Panc1 (cell line): ENCODE data around the gene OMG. TPM values are rescaled to one million over a fixed set of nuclear protein-coding genes. Genes with fewer than 3 reads are reported as not detected.
"Not testable (repeated sequence)": the region's sequence is repeated elsewhere in the genome, so short reads cannot be mapped to it uniquely, and the experiment has no call there.

Experiments
- ATAC-seq: fragments of 200-7000 bp; cut with Tn5 transposase; 2 replicates; pipeline ENCODE4 v1.9.1; 2020; ENCODE audit warnings: mild to moderate bottlenecking, moderate library complexity
- BruUV-seq: library from RNA; stranded (reverse); fragments of 400-500 nt; replicated peaks from 2 replicates; lab custom pipeline; 2021; lab: Mats Ljungman, UMichigan
- CTCF ChIA-PET: fragments of 300-600 bp; sonication (Branson Sonifier 250); formaldehyde crosslinking; loops from one replicate; lab custom pipeline; 2022; ENCODE audit warnings: antibody characterized with exemption; lab: Charles Lee
- POLR2A ChIA-PET: fragments of 300-600 bp; sonication (Branson Sonifier 250); formaldehyde crosslinking; loops from one replicate; lab custom pipeline; 2022; ENCODE audit warnings: antibody characterized with exemption; lab: Charles Lee
- DNase-seq: peaks from one replicate; pipeline ENCODE4 v3.0.0-alpha.2; 2010; ENCODE audit warnings: low read depth, low spot score
- H3K27ac ChIP-seq: 2 replicates; pipeline ENCODE4 v1.5.1; 2011; ENCODE audit warnings: mild to moderate bottlenecking, low read length, inconsistent platforms
- H3K27me3 ChIP-seq: fragments of 200-500 bp; sonication (Bioruptor generic); 2 replicates; pipeline ENCODE4 v1.6.0; 2014; ENCODE audit warnings: low read length, inconsistent platforms; ENCODE audit not compliant: control insufficient read depth, insufficient read depth
- H3K36me3 ChIP-seq: fragments of 200-500 bp; sonication (Bioruptor generic); 2 replicates; pipeline ENCODE4 v1.5.1; 2014; ENCODE audit warnings: inconsistent platforms, mild to moderate bottlenecking, low read length, moderate library complexity; ENCODE audit not compliant: control insufficient read depth, insufficient read depth
- H3K4me1 ChIP-seq: 2 replicates; pipeline ENCODE4 v1.5.1; 2011; ENCODE audit warnings: inconsistent platforms, mild to moderate bottlenecking, low read length, moderate library complexity; ENCODE audit not compliant: control insufficient read depth, insufficient read depth
- H3K4me3 ChIP-seq, 2 experiments: 2 replicates each; pipeline ENCODE4 v1.5.1; 2011 to 2012; ENCODE audit warnings: low read depth in 2 of 2, low read length in 2 of 2, mild to moderate bottlenecking in 2 of 2, inconsistent platforms in 1 of 2, moderate library complexity in 1 of 2
- H3K9me3 ChIP-seq: fragments of 200-500 bp; sonication (Bioruptor generic); 2 replicates; pipeline ENCODE4 v1.5.1; 2014; ENCODE audit warnings: low read depth, mild to moderate bottlenecking, inconsistent platforms, low read length, moderate library complexity; ENCODE audit not compliant: control insufficient read depth, insufficient read depth
- CTCF ChIP-seq: fragments of 450-650 bp; IDR thresholded peaks from 2 replicates; pipeline ENCODE4 v1.5.1; 2017; ENCODE audit warnings: mild to moderate bottlenecking
- POLR2AphosphoS5 ChIP-seq: IDR thresholded peaks from 2 replicates; pipeline ENCODE4 v1.6.1; 2012; ENCODE audit warnings: mild to moderate bottlenecking, low read depth, low read length, moderate library complexity
- SIN3A ChIP-seq: IDR thresholded peaks from 2 replicates; pipeline ENCODE4 v1.6.1; 2012; ENCODE audit warnings: low read depth, mild to moderate bottlenecking, low read length, moderate library complexity, borderline replicate concordance; ENCODE audit not compliant: insufficient read depth
- TCF7L2 ChIP-seq: IDR thresholded peaks from 2 replicates; pipeline ENCODE4 v1.6.1; 2011; ENCODE audit warnings: mild to moderate bottlenecking, low read depth, low read length, inconsistent platforms
- in situ Hi-C: cut with HindIII; loops from 2 replicates; pipeline ENCODE4 v1.10.0; 2016; ENCODE audit warnings: low sequenced_read_pairs, low pct_unique_long_range_greater_than_20kb
- intact Hi-C: fragments of 100-400 bp; cut with micrococcal nuclease; formaldehyde crosslinking; loops from one replicate; pipeline ENCODE4 v1.10.0; 2022; ENCODE audit not compliant: unreplicated experiment
- total RNA-seq: library from RNA; stranded (reverse); gene quantifications from one replicate; pipeline ENCODE4 v1.2.1, GENCODE V29; 2021; ENCODE audit not compliant: unreplicated experiment
- TF ChIP-seq, protein P1 (sequence below), 2 experiments: IDR thresholded peaks; 2 replicates each; pipeline ENCODE4 v1.6.1; 2011 to 2012; ENCODE audit warnings: low read depth in 2 of 2, control low read depth in 1 of 2, low read length in 1 of 2, mild to moderate bottlenecking in 1 of 2, moderate library complexity in 1 of 2; ENCODE audit not compliant: insufficient read depth in 1 of 2

The OMG gene
- total RNA-seq, 1 experiment from 2014 or later: not detected

- TF ChIP-seq, protein P1, sequence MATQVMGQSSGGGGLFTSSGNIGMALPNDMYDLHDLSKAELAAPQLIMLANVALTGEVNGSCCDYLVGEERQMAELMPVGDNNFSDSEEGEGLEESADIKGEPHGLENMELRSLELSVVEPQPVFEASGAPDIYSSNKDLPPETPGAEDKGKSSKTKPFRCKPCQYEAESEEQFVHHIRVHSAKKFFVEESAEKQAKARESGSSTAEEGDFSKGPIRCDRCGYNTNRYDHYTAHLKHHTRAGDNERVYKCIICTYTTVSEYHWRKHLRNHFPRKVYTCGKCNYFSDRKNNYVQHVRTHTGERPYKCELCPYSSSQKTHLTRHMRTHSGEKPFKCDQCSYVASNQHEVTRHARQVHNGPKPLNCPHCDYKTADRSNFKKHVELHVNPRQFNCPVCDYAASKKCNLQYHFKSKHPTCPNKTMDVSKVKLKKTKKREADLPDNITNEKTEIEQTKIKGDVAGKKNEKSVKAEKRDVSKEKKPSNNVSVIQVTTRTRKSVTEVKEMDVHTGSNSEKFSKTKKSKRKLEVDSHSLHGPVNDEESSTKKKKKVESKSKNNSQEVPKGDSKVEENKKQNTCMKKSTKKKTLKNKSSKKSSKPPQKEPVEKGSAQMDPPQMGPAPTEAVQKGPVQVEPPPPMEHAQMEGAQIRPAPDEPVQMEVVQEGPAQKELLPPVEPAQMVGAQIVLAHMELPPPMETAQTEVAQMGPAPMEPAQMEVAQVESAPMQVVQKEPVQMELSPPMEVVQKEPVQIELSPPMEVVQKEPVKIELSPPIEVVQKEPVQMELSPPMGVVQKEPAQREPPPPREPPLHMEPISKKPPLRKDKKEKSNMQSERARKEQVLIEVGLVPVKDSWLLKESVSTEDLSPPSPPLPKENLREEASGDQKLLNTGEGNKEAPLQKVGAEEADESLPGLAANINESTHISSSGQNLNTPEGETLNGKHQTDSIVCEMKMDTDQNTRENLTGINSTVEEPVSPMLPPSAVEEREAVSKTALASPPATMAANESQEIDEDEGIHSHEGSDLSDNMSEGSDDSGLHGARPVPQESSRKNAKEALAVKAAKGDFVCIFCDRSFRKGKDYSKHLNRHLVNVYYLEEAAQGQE (IDR thresholded peaks at IDR 0.05; ENCODE audit: insufficient read depth in 1 of 2, low read depth in 2 of 2, low read length in 1 of 2): no peak
- TF ChIP-seq POLR2AphosphoS5 (no peak), CTCF (no peak)
- no TSS peak for BruUV-seq
- Histone ChIP-seq H3K4me3 (no peak within 1 kb of the TSS), H3K27me3 (no peaks in the 10 kb centered on the region), H3K27ac (no peak within 1 kb of the TSS), H3K36me3 (no peaks in the 10 kb centered on the region), H3K9me3 (no peaks in the 10 kb centered on the region), H3K4me1 (0 out of 2 replicates have a peak, but pooled peaks cover 4% of the 10 kb centered on the region)
- DNase-seq (no peak), ATAC-seq (peak; percentile 90)
- ChIA-PET CTCF (interaction anchor here (0.6 kb wide), 1 partner anchor 37 kb away, joined by 6 read pairs; no protein-coding TSS in a partner anchor), POLR2A (interaction anchor here (0.6 kb wide), 1 partner anchor 45 kb away, joined by 3 read pairs; no protein-coding TSS in a partner anchor)
- intact Hi-C loops: no loop called here
- in situ Hi-C loops: no loop called here
These were observed 17.1 kb upstream of the OMG start, which contains the start of gene EVI2B for GRCh38 chr17:31313982-31314781. Gene EVI2B (minus strand): TSS chr17:31314054. CDS start chr17:31305609, 8,445 bp downstream.

DNA sequence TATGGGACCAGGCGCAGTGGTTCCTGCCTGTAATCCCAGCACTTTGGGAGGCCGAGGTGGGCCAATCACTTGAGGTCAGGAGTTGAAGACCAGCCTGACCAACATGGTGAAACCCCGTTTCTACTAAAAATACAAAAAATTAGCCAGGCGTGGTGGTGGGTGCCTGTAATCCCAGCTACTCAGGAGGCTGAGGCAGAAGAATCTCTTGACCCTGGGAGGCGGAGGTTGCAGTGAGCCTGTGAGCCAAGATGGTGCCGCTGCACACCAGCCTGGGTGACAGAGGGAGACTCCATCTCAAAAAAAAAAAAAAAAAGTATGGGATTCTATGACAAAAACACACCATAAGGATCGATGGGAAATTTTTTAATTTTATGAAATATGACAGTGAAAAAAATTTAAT is 15.2 kb upstream of the OMG start:
- BruUV-seq, CTCF ChIA-PET, intact Hi-C loops: not testable (repeated sequence)

DNA sequence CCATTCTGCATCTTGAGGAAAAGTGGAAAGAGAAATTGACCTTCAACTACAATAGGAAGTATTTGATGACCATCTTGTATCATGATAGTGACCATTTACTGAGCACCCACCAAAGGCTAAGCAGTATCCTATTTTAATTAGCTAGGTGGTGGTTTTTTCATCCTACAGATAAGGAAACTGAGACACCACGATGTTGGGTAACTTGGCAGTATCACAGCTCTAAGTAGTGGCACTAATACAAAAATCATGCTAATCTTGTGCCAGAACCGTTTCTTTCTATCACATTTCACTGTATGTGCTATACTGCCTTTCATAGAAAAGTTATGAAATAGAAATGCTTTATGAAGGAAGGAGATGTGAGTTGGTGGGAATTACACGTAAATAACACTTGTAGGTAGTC is 14.5 kb upstream of the OMG start:
- BruUV-seq: no TSS peak
- ChIA-PET CTCF (no interaction called here), POLR2A (no interaction called here)
- ATAC-seq (no peak), DNase-seq (no peak)
- Histone ChIP-seq H3K9me3 (no peaks in the 10 kb centered on the region), H3K27me3 (no peaks in the 10 kb centered on the region), H3K4me1 (0 out of 2 replicates have a peak, but pooled peaks cover 4% of the 10 kb centered on the region), H3K4me3 (no peak overlapping the region), H3K36me3 (no peaks in the 10 kb centered on the region), H3K27ac (no peak overlapping the region)
- TF ChIP-seq, protein P1 (IDR thresholded peaks at IDR 0.05; ENCODE audit: insufficient read depth in 1 of 2, low read depth in 2 of 2, low read length in 1 of 2): no peak
- TF ChIP-seq TCF7L2: no peak
- no peak for TF ChIP-seq CTCF
- no peak for TF ChIP-seq SIN3A
- no peak for TF ChIP-seq POLR2AphosphoS5
- intact Hi-C loops (no loop called here), in situ Hi-C loops (no loop called here)

More for the DNA sequence above, 15.2 kb upstream of the OMG start:
- H3K4me3 ChIP-seq, H3K36me3 ChIP-seq, H3K27me3 ChIP-seq, H3K4me1 ChIP-seq, in situ Hi-C loops, H3K27ac ChIP-seq, ATAC-seq, DNase-seq, H3K9me3 ChIP-seq, POLR2A ChIA-PET: not testable (repeated sequence)
